ENCODE data around the gene ATP6V0D1.

The ATP6V0D1 gene

DNA sequence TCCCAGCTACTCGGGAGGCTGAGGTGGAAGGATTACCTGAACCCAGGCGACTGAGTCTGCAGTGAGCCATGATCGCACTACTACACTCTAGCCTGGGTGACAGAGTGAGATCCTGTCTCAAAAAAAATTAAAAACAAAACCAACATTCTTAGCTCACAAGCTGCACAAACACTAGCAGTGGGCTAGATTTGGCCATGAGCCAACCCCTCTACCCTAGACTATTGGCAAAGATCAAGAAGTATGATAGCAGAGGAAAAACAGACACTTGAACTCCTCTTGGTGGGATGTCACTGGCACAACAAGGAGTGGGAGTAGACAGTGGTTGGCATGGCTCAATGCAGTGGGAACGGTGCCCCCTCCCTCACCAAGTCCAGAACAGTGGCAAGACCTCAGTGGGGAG is 28.1 kb upstream of the ATP6V0D1 start:
- TF ChIP-seq, protein P1, sequence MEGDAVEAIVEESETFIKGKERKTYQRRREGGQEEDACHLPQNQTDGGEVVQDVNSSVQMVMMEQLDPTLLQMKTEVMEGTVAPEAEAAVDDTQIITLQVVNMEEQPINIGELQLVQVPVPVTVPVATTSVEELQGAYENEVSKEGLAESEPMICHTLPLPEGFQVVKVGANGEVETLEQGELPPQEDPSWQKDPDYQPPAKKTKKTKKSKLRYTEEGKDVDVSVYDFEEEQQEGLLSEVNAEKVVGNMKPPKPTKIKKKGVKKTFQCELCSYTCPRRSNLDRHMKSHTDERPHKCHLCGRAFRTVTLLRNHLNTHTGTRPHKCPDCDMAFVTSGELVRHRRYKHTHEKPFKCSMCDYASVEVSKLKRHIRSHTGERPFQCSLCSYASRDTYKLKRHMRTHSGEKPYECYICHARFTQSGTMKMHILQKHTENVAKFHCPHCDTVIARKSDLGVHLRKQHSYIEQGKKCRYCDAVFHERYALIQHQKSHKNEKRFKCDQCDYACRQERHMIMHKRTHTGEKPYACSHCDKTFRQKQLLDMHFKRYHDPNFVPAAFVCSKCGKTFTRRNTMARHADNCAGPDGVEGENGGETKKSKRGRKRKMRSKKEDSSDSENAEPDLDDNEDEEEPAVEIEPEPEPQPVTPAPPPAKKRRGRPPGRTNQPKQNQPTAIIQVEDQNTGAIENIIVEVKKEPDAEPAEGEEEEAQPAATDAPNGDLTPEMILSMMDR (IDR thresholded peaks at IDR 0.05; ENCODE audit: low read depth, low read length) = no peak
- TF ChIP-seq EZH2phosphoT487 (IDR thresholded peaks at IDR 0.05; ENCODE audit: low read depth) = no peak
- H3K9ac ChIP-seq (ENCODE audit: low read length) = no peak overlapping the region

DNA sequence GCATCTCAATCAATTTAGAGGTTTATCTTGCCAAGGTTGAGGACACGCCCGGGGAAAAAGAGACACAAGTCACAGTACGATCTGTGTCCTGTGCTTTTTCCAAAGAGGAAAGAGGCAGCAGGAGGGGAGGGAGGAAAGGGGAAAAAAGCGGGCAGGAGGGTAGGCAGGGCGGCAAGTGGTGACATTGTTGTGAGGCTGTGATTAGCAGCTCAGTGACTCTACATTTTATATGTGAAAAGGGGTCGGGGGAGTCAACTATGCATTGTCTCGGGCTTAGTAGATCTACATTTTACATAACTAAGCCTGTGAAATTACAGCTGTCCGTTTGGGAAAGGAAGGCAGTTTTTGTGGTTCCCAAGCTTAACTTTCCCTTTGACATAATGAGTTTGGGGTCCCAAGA is 25.5 kb upstream of the ATP6V0D1 start:
- Histone ChIP-seq H3K9me3 (ENCODE audit: insufficient read depth, low read length) (no peaks in the 10 kb centered on the region), H3K27me3 (ENCODE audit: low read depth, low read length) (no peaks in the 10 kb centered on the region), H3K27ac (ENCODE audit: low read length) (no peak overlapping the region), H4K20me1 (ENCODE audit: insufficient read depth, low read length) (no peaks in the 10 kb centered on the region), H3K4me1 (ENCODE audit: low read length) (peaks cover 17% of the 10 kb centered on the region), H3K4me2 (ENCODE audit: low read length) (peak overlapping the region; percentile 71), H3K79me2 (ENCODE audit: low read length) (no peaks in the 10 kb centered on the region), H3K36me3 (replicated peaks; ENCODE audit: low read depth, low read length) (no peaks in the 10 kb centered on the region), H3K4me3 (ENCODE audit: low read length) (peak overlapping the region; percentile 63), H2AFZ (ENCODE audit: low read depth, low read length) (no peak overlapping the region), H3K9ac (ENCODE audit: low read length) (peak overlapping the region; percentile 42)
- TF ChIP-seq, protein P1 (IDR thresholded peaks at IDR 0.05; ENCODE audit: low read depth, low read length) = no peak
- TF ChIP-seq EZH2phosphoT487 (IDR thresholded peaks at IDR 0.05; ENCODE audit: low read depth) = no peak

More for the DNA sequence above, 28.1 kb upstream of the ATP6V0D1 start:
- H3K4me3 ChIP-seq (ENCODE audit: low read length) = no peak overlapping the region
- no peaks in the 10 kb centered on the region for H3K27me3 ChIP-seq (ENCODE audit: low read depth, low read length)
- H3K4me1 ChIP-seq (ENCODE audit: low read length) = peaks cover 24% of the 10 kb centered on the region
- no peaks in the 10 kb centered on the region for H3K36me3 ChIP-seq (replicated peaks; ENCODE audit: low read depth, low read length)
- no peaks in the 10 kb centered on the region for H3K9me3 ChIP-seq (ENCODE audit: insufficient read depth, low read length)
- no peak overlapping the region for H3K27ac ChIP-seq (ENCODE audit: low read length)
- no peak overlapping the region for H3K4me2 ChIP-seq (ENCODE audit: low read length)
- no peaks in the 10 kb centered on the region for H3K79me2 ChIP-seq (ENCODE audit: low read length)
- no peaks in the 10 kb centered on the region for H4K20me1 ChIP-seq (ENCODE audit: insufficient read depth, low read length)
- no peak overlapping the region for H2AFZ ChIP-seq (ENCODE audit: low read depth, low read length)

- no peak overlapping the region for H3K27ac ChIP-seq (ENCODE audit: low read length)
These were observed 23.4 kb upstream of the ATP6V0D1 start for GRCh38 chr16:67504031-67505021.

DNA sequence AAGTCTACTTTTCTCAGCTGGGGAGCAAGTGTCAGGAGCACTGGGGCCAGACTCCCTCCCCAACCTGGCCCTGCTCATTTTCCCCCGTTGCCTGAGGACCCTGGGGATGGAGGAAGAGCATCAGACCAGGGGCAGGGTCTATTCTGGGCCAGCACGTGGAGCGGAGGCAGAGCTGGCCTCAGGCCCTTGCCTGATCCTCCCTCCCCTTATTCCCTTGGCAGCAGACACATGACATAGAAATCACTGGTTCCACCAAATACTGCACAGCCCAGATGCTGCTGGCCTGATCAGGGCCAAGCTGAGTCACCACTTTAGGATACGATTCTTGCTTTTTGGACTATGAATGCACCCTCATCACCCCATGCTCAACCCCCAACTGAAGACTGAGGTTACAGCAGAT is 18.1 kb upstream of the ATP6V0D1 start:
- Histone ChIP-seq H3K27ac (ENCODE audit: low read length) (no peak overlapping the region), H3K9ac (ENCODE audit: low read length) (no peak overlapping the region), H3K9me3 (ENCODE audit: insufficient read depth, low read length) (no peaks in the 10 kb centered on the region), H3K4me1 (ENCODE audit: low read length) (no peaks in the 10 kb centered on the region), H3K79me2 (ENCODE audit: low read length) (no peaks in the 10 kb centered on the region), H2AFZ (ENCODE audit: low read depth, low read length) (no peak overlapping the region), H4K20me1 (ENCODE audit: insufficient read depth, low read length) (no peaks in the 10 kb centered on the region), H3K27me3 (ENCODE audit: low read depth, low read length) (no peaks in the 10 kb centered on the region), H3K4me3 (ENCODE audit: low read length) (no peak overlapping the region), H3K4me2 (ENCODE audit: low read length) (no peak overlapping the region), H3K36me3 (replicated peaks; ENCODE audit: low read depth, low read length) (no peaks in the 10 kb centered on the region)
- TF ChIP-seq EZH2phosphoT487 (IDR thresholded peaks at IDR 0.05; ENCODE audit: low read depth) = no peak
- TF ChIP-seq, protein P1 (IDR thresholded peaks at IDR 0.05; ENCODE audit: low read depth, low read length) = no peak

More at GRCh38 chr16:67504031-67505021, 23.4 kb upstream of the ATP6V0D1 start:
- no peaks in the 10 kb centered on the region for H4K20me1 ChIP-seq (ENCODE audit: insufficient read depth, low read length)
- H3K36me3 ChIP-seq (replicated peaks; ENCODE audit: low read depth, low read length) = no peaks in the 10 kb centered on the region
- H3K4me2 ChIP-seq (ENCODE audit: low read length) = no peak overlapping the region
- no peaks in the 10 kb centered on the region for H3K27me3 ChIP-seq (ENCODE audit: low read depth, low read length)
- peaks cover 17% of the 10 kb centered on the region for H3K4me1 ChIP-seq (ENCODE audit: low read length)
- no peaks in the 10 kb centered on the region for H3K9me3 ChIP-seq (ENCODE audit: insufficient read depth, low read length)
- no peak overlapping the region for H3K9ac ChIP-seq (ENCODE audit: low read length)
- no peak overlapping the region for H2AFZ ChIP-seq (ENCODE audit: low read depth, low read length)
- H3K79me2 ChIP-seq (ENCODE audit: low read length) = no peaks in the 10 kb centered on the region
- TF ChIP-seq, protein P1 (IDR thresholded peaks at IDR 0.05; ENCODE audit: low read depth, low read length) = no peak
- TF ChIP-seq EZH2phosphoT487 (IDR thresholded peaks at IDR 0.05; ENCODE audit: low read depth) = no peak
- no peak overlapping the region for H3K4me3 ChIP-seq (ENCODE audit: low read length)

All from OCI-LY3 (cell line).